Measurements from ENCODE around the gene WDR18.

WDR18 gene, protein sequence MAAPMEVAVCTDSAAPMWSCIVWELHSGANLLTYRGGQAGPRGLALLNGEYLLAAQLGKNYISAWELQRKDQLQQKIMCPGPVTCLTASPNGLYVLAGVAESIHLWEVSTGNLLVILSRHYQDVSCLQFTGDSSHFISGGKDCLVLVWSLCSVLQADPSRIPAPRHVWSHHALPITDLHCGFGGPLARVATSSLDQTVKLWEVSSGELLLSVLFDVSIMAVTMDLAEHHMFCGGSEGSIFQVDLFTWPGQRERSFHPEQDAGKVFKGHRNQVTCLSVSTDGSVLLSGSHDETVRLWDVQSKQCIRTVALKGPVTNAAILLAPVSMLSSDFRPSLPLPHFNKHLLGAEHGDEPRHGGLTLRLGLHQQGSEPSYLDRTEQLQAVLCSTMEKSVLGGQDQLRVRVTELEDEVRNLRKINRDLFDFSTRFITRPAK

GRCh38 chr19:984165-984967 is at the start of gene WDR18:
WDR18 (plus strand) TSS chr19:984345; CDS start chr19:984354, 9 bp downstream.
- peak; percentile 100 for DNase-seq (ENCODE audit: low spot score)

DNA sequence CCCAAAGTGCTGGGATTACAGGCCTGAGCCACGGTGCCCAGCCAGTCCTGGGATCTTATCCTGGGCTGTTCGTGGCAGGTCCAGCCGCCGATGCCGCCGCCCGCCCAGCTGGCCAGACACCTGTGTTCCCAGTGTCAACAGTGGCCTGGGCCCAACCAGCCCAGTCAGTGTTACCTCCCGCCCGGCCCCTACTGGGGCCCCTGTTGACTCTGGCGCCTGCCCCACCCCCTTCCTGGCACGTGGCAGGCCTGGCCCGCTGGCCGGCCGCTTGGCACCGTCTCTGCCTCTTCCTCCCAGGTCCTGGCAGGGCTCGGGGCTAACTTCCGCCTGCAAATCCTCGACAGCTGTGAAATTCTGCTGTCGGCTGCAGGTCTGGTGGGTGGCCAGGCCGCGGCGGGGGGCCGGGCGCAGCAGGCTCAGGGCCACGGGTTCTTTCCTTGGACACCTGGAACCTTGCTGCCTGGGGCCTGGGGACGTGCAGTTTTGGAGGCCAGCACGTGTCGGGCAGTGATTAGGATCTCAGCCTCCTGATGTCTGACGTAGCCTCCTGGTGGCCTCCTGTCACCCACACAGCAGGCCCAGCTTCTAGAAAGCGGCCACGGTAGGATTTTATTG is 49.2 kb upstream of the WDR18 start:
- no peak for DNase-seq (ENCODE audit: low spot score)

- no peak for DNase-seq (ENCODE audit: low spot score)
Measured at GRCh38 chr19:936175-936546, 48.0 kb upstream of the WDR18 start.

DNA sequence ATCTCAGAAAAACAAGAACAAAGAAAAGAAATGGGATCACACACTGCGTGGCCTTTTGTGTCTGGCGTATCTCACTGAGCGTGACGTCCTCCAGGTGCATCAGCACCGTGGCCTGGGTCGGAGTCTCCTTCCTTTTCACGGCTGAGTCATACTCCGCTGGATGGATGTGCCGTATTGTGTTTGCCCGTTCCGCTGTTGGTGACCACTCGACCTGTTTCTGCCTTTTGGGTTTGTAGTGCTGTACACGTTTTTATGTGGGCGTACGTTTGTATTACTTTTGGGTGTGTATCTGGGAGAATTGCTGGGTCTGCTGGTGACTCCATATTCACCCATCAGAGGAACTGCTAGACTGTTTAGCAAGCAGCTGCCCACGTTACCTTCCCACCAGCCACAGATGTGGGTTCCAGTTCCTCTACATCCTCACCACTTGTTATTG is 46.9 kb upstream of the WDR18 start:
- no peak for DNase-seq (ENCODE audit: low spot score)

DNA sequence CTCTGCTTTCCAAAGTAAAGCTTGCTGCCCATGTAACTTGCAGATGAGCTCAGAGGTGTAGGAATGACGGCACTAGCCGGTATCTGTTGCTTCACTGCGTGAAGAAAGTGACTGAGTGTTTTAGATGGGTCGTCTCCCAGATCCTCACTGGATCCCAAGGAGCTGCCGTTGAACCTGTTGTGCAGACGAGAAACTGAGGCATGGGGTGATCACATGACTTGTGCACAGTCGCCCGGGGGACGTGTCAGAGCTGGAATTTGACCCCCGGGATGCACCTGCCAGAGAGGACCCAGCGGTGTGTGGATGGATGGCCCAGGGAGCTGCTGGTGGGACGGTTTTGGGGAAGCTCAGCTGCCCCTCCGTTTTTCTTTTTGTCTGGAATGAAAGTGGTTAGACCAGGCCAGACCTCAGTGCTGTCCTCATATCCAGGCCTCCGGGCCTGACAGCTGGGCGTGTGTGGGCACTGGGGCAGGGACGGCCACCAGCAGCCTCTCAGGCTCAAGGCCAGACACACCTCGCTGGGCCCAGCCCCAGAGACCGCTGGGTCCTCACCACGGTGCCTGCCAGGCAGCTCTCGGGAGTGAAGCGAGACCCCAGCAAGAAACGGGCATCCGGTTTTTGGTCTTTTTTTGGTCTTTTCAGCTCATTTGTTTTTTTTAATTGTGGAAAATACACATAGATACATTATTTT is 45.8 kb upstream of the WDR18 start:
- no peak for DNase-seq (ENCODE audit: low spot score)

DNA sequence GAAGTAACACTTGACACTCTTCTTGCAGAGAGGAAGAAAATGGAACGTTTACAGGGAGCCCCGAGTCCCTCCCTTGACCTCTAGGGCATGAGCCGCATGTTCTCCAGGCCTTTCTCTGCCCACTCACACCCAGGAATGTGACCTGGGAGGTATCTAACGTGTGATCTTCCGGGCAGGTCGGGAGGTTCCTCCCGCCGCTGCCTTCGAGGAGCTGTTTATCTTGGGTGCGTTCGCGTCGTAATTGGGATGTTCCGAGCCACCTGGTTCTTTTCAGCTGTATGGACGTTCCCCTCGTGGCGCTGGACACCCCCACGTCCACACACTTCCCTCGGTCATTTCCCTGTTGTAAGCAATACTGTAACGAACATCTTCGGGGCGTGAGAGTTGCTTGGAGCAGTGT is 44.7 kb upstream of the WDR18 start:
- DNase-seq (ENCODE audit: low spot score) = no peak

- DNase-seq (ENCODE audit: low spot score) = no peak
Measured at GRCh38 chr19:939922-940321, 44.2 kb upstream of the WDR18 start.

DNA sequence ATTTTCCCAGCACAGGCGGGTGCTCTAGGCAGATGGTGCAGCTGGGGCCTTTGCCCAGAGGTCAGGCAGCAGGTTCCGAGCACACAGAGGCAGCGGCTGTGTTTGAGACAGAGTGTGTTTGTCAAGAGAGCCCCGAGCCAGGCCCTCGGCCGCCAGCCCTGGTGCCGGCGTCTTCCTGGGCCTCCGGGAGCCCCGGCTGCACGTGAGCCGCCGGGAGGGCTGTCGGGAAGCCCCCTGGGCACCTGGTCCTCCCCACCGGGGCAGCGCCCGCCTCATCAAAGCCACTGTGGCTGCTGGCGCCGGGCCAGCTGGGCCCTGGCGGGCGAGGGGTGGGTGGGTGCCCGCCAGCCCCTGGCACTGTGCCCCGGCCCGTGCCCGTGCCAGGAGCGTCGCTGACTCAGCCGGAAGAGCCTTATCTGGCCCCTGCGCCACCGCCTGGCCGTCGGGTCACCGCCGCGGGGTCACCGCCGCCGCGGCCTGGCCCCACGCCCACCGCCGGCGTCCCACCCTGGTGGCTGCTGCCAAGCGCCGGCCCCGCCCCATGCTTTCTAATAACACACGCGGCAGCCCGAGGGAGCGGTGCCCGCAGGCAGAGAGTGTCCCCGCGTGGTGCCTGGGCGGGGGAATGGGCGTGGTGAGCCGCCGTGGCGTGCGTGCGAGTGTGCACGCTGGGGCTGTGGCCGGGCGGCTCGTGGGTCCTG is 43.4 kb upstream of the WDR18 start:
- no peak for DNase-seq (ENCODE audit: low spot score)

- DNase-seq (ENCODE audit: low spot score) = no peak
Measured at GRCh38 chr19:941292-942132, 42.6 kb upstream of the WDR18 start.

GRCh38 chr19:942133-942645 is 42.0 kb upstream of the WDR18 start:
- no peak for DNase-seq (ENCODE audit: low spot score)

DNA sequence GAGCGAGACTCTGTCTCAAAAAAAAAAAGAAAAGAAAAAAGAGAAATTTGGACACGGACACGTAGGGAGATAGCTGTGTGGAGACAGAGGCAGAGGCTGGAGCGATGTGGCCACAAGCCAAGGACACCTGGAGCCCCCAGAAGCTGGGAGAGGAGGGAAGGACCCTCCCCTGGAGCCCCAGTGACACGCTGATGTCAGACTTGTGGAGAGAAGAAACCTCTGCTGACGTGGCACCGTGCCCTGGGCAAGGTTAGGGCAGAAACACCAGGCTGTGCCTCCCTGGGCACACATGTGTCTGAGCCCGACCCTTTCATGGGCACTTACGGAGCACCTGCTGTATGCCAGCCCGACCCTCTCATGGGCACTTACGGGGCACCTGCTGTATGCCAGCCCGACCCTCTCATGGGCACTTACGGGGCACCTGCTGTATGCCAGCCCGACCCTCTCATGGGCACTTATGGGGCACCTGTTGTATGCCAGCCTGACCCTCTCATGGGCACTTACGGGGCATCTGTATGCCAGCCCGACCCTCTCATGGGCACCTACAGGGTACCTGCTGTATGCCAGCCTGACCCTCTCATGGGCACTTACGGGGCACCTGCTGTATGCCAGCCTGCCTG is 40.5 kb upstream of the WDR18 start:
- DNase-seq (ENCODE audit: low spot score) = no peak

DNA sequence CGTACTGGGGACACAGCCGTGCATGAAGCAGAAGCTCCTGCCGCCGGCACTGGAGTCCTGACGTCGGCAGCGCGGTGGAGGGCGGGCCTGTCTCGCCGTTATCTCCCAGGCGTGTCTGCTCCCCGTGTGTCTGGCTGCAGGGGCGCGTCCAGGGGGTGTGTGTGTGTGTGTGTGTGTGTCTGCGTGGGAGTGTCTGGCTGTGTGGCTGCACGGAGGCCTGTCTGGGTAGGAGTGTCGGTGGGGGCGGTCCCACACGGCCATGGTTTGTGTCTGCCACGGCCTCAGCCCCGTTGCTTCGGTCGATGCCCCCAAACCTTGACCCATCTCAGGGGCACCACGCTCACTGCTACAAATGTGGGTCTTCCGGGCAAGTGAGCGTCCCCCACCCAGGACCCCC is 40.0 kb upstream of the WDR18 start:
- DNase-seq (ENCODE audit: low spot score) = no peak

DNA sequence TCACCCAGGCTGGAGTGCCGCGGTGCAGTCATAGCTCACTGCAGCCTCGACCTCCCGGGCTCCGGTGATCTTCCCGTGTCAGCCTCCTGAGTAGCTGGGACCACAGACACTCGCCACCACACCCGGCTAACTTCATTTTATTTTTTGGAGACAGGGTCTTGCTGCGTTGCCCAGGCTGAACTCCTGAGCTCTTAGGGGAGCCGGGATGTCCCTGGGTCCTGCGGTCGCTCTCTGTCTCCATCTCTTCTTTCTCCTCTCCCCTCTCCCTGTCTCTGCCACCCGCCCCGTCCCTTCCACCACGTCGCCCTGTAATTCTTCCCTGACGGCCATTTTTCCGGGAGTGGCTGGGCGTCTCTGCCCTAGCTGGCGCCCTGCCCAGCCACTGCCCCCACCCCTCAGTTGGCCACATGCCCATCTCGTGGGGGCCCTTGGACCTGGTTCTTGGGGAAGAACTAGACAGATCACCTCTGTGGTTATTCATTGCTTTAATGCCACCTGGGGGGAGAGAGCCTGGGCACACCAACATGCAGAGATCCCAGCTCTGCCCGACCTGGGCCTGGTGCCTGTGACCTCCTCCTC is 39.4 kb upstream of the WDR18 start:
- no peak for DNase-seq (ENCODE audit: low spot score)

- no peak for DNase-seq (ENCODE audit: low spot score)
Measured at GRCh38 chr19:945401-946252, 38.5 kb upstream of the WDR18 start.

DNA sequence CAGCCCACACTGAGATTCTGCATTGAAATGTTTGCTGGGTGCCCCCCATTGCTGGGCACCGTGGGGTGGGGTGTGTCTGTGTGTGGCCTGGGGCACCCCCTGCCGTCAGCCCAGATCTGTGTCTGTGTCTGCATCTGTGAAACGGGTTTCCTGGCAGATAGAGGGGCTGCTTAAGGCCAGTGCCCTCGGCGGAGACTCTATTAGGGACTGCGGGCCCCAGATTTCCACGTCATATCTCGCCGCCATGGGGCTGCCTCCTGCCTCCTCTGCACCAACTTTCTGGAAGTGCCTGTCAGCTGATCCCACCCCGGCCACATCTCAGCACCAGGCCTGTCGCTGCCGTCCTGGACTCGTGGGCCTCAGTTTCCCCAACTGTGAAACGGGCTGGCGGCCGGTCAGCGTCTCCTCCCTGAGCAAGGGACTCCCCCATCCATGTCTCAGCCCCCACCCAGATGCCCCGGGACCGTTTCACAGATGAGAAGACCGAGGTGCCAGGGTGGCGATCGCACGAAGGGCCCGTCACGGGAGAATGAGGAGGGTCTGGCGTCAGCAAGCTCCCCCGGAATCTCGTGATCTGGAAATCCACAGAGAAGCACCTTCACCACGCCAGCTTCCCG is 36.9 kb upstream of the WDR18 start:
- DNase-seq (ENCODE audit: low spot score) = no peak

DNA sequence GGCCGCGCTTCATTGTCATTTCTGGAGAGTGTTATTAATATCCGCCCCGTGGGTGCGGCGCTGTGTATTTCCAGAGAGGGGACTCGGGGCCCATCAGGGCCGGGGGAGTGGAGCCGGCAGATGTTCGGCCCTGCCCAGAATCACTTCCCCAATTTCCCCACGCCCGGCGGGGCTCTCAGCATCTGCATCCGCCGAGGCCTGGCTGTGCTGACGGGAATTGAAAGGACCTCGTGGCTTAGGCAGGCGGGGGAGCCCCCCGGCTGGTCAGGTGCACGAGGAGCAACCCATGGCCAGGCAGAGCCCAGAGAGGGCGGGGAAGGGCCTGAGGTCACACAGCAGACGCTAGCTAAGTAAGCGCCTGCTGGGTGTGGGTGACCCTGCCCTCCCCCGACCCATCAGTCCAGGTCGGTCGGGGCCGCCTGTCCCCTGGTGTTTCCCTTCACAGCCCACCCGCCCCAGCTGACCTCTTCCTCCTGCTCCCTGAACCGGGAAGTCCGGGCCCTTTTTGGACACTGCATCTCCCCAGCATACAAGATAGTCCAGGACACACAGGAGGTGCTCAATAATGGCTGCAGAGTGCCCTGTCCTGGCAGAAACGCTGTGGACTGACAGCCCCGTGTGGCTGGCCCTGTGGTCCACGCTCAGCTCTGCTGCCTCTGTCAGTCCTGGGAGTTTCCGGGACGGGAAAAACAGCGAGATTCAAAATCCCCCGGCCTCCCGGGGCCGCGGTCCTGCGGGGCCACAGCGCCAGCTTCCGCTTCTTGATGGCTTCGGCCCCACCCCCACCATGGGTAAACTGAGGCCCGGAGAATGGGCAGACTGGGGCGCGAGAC is 36.2 kb upstream of the WDR18 start:
- no peak for DNase-seq (ENCODE audit: low spot score)

DNA sequence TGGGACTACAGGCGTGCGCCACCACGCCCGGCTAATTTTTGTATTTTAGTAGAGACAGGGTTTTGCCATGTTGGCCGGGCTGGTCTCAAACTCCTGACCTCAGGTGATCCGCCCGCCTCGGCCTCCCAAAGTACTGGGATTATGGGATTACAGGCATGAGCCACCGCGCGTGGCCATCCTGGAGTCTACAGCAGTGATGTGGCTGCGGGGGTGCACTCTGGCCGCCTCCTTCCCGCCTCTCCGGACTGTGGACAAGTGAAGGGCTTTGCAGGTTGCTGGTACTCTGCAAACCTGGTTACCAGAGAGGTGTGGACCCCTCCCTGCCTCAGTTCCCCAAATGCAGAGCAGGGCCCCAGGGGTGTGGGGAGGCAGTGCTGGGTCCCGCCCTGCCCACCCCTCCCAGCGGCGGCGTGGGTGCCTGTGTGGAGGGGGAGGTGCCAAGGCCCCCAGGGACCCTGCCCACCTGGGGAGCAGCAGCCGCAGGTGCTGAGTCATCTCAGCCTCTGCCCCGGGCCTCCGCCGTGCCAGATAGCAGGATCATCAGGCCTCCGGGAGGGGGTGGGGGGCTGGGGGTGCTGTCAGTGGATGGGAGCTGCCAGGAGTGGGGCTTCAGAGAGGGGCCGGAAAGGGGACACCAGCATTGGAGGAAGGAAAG is 35.2 kb upstream of the WDR18 start:
- no peak for DNase-seq (ENCODE audit: low spot score)
